Fibroblast of lung (primary cell): Measurements from ENCODE around the gene SMC5.

Experiments
- CTCF ChIP-seq, 2 donors: IDR thresholded peaks in 1 of 2; conservative IDR thresholded peaks in 1 of 2; 1 replicate in 1 of 2; 2 replicates in 1 of 2; pipeline ENCODE4 v1.5.1; 2011 to 2012; ENCODE audit warnings: low read length in 2 of 2, control low read depth in 1 of 2, inconsistent platforms in 1 of 2, low read depth in 1 of 2, mild to moderate bottlenecking in 1 of 2
- EZH2 ChIP-seq: IDR thresholded peaks from 2 replicates; pipeline ENCODE4 v1.5.1; 2012; ENCODE audit warnings: low read length, control low read depth, mild to moderate bottlenecking; ENCODE audit errors: missing control alignments

- TF ChIP-seq CTCF (conservative IDR thresholded peaks at IDR 0.05 in 1 of 2, IDR thresholded peaks at IDR 0.05 in 1 of 2; ENCODE audit: low read depth in 1 of 2, low read length in 2 of 2) = no peak
- no peak for TF ChIP-seq EZH2
These were observed 34.4 kb downstream of the SMC5 start for GRCh38 chr9:70293214-70293613.
